GM12878 (cell line): Measurements from ENCODE around the gene PERM1. TPM values are rescaled to one million over a fixed set of nuclear protein-coding genes. Genes with fewer than 3 reads are reported as not detected.

ENCODE experiments used
- ATAC-seq: fragments of 200-7000 bp; cut with Tn5 transposase; 3 replicates; pipeline ENCODE4 v1.9.1; 2020; ENCODE audit warnings: mild to moderate bottlenecking, moderate library complexity
- BruUV-seq: library from RNA; stranded (reverse); fragments of 400-500 nt; replicated peaks from 2 replicates; lab custom pipeline; 2021; lab: Mats Ljungman, UMichigan
- CTCF ChIA-PET: fragments of 300-600 bp; sonication (Branson Sonifier 250); formaldehyde crosslinking; extraction: SDS; loops from one replicate; lab custom pipeline; 2021; ENCODE audit warnings: inconsistent platforms; lab: Yijun Ruan, JAX
- POLR2A ChIA-PET: fragments of 350-600 bp; formaldehyde crosslinking; extraction: SDS; loops from one replicate; lab custom pipeline; 2021; ENCODE audit warnings: inconsistent platforms; lab: Charles Lee
- RAD21 ChIA-PET: fragments of 300-600 bp; sonication (Branson Sonifier 250); formaldehyde crosslinking; loops from one replicate; lab custom pipeline; 2023; ENCODE audit warnings: antibody characterized with exemption; ENCODE audit not compliant: unreplicated experiment; lab: Charles Lee
- SMC1A ChIA-PET: fragments of 300-600 bp; sonication (Branson Sonifier 250); formaldehyde crosslinking; loops from one replicate; lab custom pipeline; 2023; ENCODE audit not compliant: unreplicated experiment, uncharacterized antibody; lab: Charles Lee
- DNase-seq: peaks from one replicate; pipeline ENCODE4 v3.0.0-alpha.2; 2011; ENCODE audit warnings: low read depth, low spot score
- FAIRE-seq: peaks from 3 replicates; lab custom pipeline; 2011; peaks lifted over from hg19 to GRCh38; lab: Jason Lieb, UNC
- H2AFZ ChIP-seq: 2 replicates; pipeline ENCODE4 v1.6.0; 2011; ENCODE audit warnings: low read depth, low read length, control low read depth; ENCODE audit not compliant: control insufficient read depth
- H3K27ac ChIP-seq: 2 replicates; pipeline ENCODE4 v1.5.1; 2011; ENCODE audit warnings: control low read depth; ENCODE audit not compliant: control insufficient read depth, insufficient read depth
- H3K27me3 ChIP-seq, 2 experiments: replicated peaks in 1 of 2; 2 replicates each; pipeline versions ENCODE4 v1.6.0 to v1.6.1; 2011; ENCODE audit warnings: low read length in 1 of 2; ENCODE audit not compliant: control insufficient read depth in 2 of 2, insufficient read depth in 2 of 2
- H3K36me3 ChIP-seq, 2 experiments: 2 replicates each; pipeline ENCODE4 v1.5.1; 2011; ENCODE audit warnings: low read length in 1 of 2; ENCODE audit not compliant: control insufficient read depth in 2 of 2, insufficient read depth in 2 of 2
- H3K4me1 ChIP-seq: 2 replicates; pipeline ENCODE4 v1.6.1; 2011; ENCODE audit warnings: mild to moderate bottlenecking, low read length, moderate library complexity, mixed read lengths; ENCODE audit not compliant: control insufficient read depth, insufficient read depth
- H3K4me2 ChIP-seq: 2 replicates; pipeline ENCODE4 v1.6.0; 2011; ENCODE audit warnings: control low read depth; ENCODE audit not compliant: control insufficient read depth, insufficient read depth
- H3K4me3 ChIP-seq: fragments of 200-600 bp; sonication (generic); 2 replicates; pipeline ENCODE4 v1.5.1; 2016
- H3K79me2 ChIP-seq: 2 replicates; pipeline ENCODE4 v1.6.0; 2011; ENCODE audit warnings: low read length; ENCODE audit not compliant: control insufficient read depth, insufficient read depth
- H3K9ac ChIP-seq: 2 replicates; pipeline ENCODE4 v1.8.0; 2011; ENCODE audit warnings: low read length, control low read depth, mixed read lengths; ENCODE audit not compliant: control insufficient read depth, insufficient read depth
- H3K9me3 ChIP-seq: replicated peaks from 3 replicates; pipeline ENCODE4 v1.5.1; 2011; ENCODE audit warnings: mild to moderate bottlenecking, low read length; ENCODE audit not compliant: control insufficient read depth, insufficient read depth
- H4K20me1 ChIP-seq: 2 replicates; pipeline ENCODE4 v1.6.0; 2011; ENCODE audit not compliant: control insufficient read depth, insufficient read depth
- ASH2L ChIP-seq: fragments of 300-600, 200-600 bp; sonication (generic); IDR thresholded peaks from 2 replicates; pipeline ENCODE4 v1.6.1; 2017; ENCODE audit warnings: low read depth, mild to moderate bottlenecking, borderline replicate concordance
- BCL11A ChIP-seq: IDR thresholded peaks from 2 replicates; pipeline ENCODE4 v1.6.1; 2011; ENCODE audit warnings: low read depth, low read length
- BHLHE40 ChIP-seq, 2 experiments: fragments of 450-650 bp in 1 of 2; IDR thresholded peaks; 2 replicates each; pipeline ENCODE4 v1.6.1; 2011 to 2017; ENCODE audit warnings: low read depth in 2 of 2, borderline replicate concordance in 1 of 2, improper control_type of control experiment in 1 of 2, low read length in 1 of 2, mild to moderate bottlenecking in 1 of 2
- CTCF ChIP-seq, 3 experiments: IDR thresholded peaks in 2 of 3; conservative IDR thresholded peaks in 1 of 3; 2 replicates each; pipeline ENCODE4 v1.5.1; 2011; ENCODE audit warnings: low read depth in 3 of 3, low read length in 3 of 3, mild to moderate bottlenecking in 3 of 3, control low read depth in 2 of 3, moderate library complexity in 2 of 3, inconsistent platforms in 1 of 3, mixed read lengths in 1 of 3; ENCODE audit not compliant: control insufficient read depth in 2 of 3, insufficient read depth in 1 of 3; ENCODE audit errors: extremely low read depth in 1 of 3
- IKZF1 ChIP-seq: fragments of 450-650 bp; conservative IDR thresholded peaks from 2 replicates; pipeline ENCODE4 v1.6.1; 2017; ENCODE audit warnings: antibody characterized with exemption, mild to moderate bottlenecking
- MEF2B ChIP-seq: fragments of 450-650 bp; IDR thresholded peaks from 2 replicates; pipeline ENCODE4 v1.6.1; 2018; ENCODE audit warnings: mild to moderate bottlenecking, moderate library complexity; ENCODE audit not compliant: partially characterized antibody, poor library complexity, severe bottlenecking
- MYB ChIP-seq: fragments of 150-350 bp; IDR thresholded peaks from 2 replicates; pipeline ENCODE4 v1.6.1; 2014; ENCODE audit warnings: mild to moderate bottlenecking, low read depth, low read length, borderline replicate concordance
- RAD21 ChIP-seq: IDR thresholded peaks from 2 replicates; pipeline ENCODE4 v1.6.1; 2011; ENCODE audit warnings: mild to moderate bottlenecking, low read depth, low read length, moderate library complexity; ENCODE audit not compliant: insufficient read depth
- REST ChIP-seq: IDR thresholded peaks from 2 replicates; pipeline ENCODE4 v1.6.1; 2012; ENCODE audit warnings: mild to moderate bottlenecking, low read depth, low read length
- RUNX3 ChIP-seq: IDR thresholded peaks from 2 replicates; pipeline ENCODE4 v1.6.1; 2012; ENCODE audit warnings: low read length, inconsistent platforms
- SMC3 ChIP-seq: IDR thresholded peaks from 2 replicates; pipeline ENCODE4 v1.6.1; 2011; ENCODE audit warnings: low read length, improper control_type of control experiment, borderline replicate concordance
- TARDBP ChIP-seq: IDR thresholded peaks from 2 replicates; pipeline ENCODE4 v1.6.1; 2016; ENCODE audit warnings: borderline replicate concordance
- TCF12 ChIP-seq: IDR thresholded peaks from 2 replicates; pipeline ENCODE4 v1.6.1; 2011; ENCODE audit warnings: low read depth, mild to moderate bottlenecking, low read length
- YY1 ChIP-seq: IDR thresholded peaks from 2 replicates; pipeline ENCODE4 v1.6.1; 2011; ENCODE audit warnings: low read depth, mild to moderate bottlenecking, low read length
- ZBED1 ChIP-seq: IDR thresholded peaks from 2 replicates; pipeline ENCODE4 v1.6.1; 2016; ENCODE audit warnings: borderline replicate concordance
- WGBS: methylation state at CpG from one replicate; pipeline ENCODE4 v1.1.6; 2016; ENCODE audit warnings: low lambda C conversion rate; ENCODE audit not compliant: insufficient replicate concordance, insufficient coverage; ENCODE audit errors: missing lambda C conversion rate; 5-methylcytosine and 5-hydroxymethylcytosine counted together
- in situ Hi-C: fragments of 300-500 bp; cut with MboI; formaldehyde crosslinking; loops from 9 replicates; pipeline ENCODE4 v1.14.3; 2018; ENCODE audit warnings: mixed read lengths
- intact Hi-C: fragments of 100-400 bp; cut with micrococcal nuclease; formaldehyde crosslinking; loops from one replicate; pipeline ENCODE4 v1.14.2; 2022; ENCODE audit not compliant: unreplicated experiment
- polyA plus RNA-seq, 11 experiments: library from polyadenylated mRNA; depleted of rRNA in 4 of 11; unstranded in 6 of 11; stranded (reverse) in 5 of 11; fragments of >200 nt; fragmentation: Nextera tagmentation in 4 of 11; fragmentation: Illumina TruSeq in 1 of 11; extraction: Ambion mirVana in 4 of 11; extraction: Trizol in 1 of 11; gene quantifications; 1 replicate in 1 of 11; 2 replicates in 10 of 11; pipeline versions ENCODE4 v1.2.1 to v1.2.3, GENCODE V29; 2011 to 2016; ENCODE audit warnings: inconsistent platforms in 2 of 11, missing spikeins in 2 of 11, low read depth in 1 of 11
- total RNA-seq, 4 experiments: library from RNA; depleted of rRNA in 3 of 4; stranded (reverse); fragments of >200 nt in 3 of 4; fragmentation: Illumina TruSeq in 1 of 4; extraction: Trizol in 1 of 4; gene quantifications; 2 replicates each; pipeline versions ENCODE4 v1.2.1 to v1.2.3, GENCODE V29; 2013 to 2021

The PERM1 gene
- total and polyA plus RNA-seq, 10 of the 15 experiments (the other 5 are each of a cell fraction or from before 2014, with no cell fraction given) = not detected

DNA sequence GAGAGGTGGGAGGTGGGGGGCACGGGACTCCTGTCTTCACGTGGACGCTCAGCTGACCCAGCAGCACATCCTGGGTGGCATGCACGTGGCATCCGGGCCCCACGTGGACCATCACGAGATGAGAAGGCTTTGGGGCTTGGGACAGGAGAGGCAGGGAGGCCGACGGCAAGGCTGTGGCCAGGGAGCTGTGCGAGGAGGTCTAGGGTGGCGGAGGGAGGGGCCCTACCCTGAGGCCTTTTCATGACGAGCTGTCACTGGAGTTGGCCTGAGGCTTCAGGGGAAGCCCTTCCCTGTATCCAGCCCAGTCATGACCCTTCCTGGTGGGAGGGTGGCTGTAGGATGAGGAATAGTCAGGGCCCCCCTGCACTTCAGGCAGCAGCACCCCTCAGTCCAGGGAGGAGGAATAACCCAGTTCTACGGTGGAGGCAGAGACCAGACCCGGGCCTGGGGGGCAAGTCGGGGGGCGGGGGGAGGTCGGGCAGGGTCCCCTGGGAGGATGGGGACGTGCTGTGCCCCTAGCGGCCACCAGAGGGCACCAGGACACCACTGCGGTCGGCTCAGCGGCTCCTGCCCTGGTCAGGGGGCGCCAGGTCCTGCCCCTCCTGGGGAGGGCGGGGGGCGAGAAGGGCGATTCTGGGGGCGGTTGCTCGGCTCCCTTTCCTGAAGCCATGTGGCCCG is 2.0 kb upstream of the PERM1 start:
- 4% methylated on average over 20 of the region's 29 CpGs for WGBS
- intact Hi-C loops (loop anchor here (1.0 to 2.0 kb wide), 2 partner anchors 79 to 309 kb away; no protein-coding TSS in a partner anchor), in situ Hi-C loops (loop anchor here (5.0 kb wide), 1 partner anchor 78 kb away; no protein-coding TSS in a partner anchor)
- ChIA-PET RAD21 (interaction anchor here (0.7 to 2.4 kb wide), 19 partner anchors 9 to 308 kb away, joined by 3 to 19 read pairs (median 3); partner anchors contain the start of genes AGRN, C1orf159 and ISG15), SMC1A (interaction anchor here (0.6 to 2.7 kb wide), 11 partner anchors 14 to 307 kb away, joined by 3 to 13 read pairs (median 4); partner anchors contain the start of gene ISG15), POLR2A (interaction anchor here (0.7 to 1.0 kb wide), 2 partner anchors 29 to 322 kb away, joined by 3 to 7 read pairs; partner anchors contain the start of gene ISG15), CTCF (interaction anchor here (0.7 to 8.0 kb wide), 20 partner anchors 9 to 388 kb away, joined by 3 to 71 read pairs (median 6); partner anchors contain the start of genes ISG15 and NOC2L)
- Histone ChIP-seq H3K4me2 (no peak overlapping the region), H3K79me2 (no peaks in the 10 kb centered on the region), H3K4me3 (no peak overlapping the region), H2AFZ (no peak overlapping the region), H4K20me1 (no peaks in the 10 kb centered on the region), H3K9me3 (no peaks in the 10 kb centered on the region), H3K4me1 (no peaks in the 10 kb centered on the region), H3K27me3 (no peaks in the 10 kb centered on the region), H3K9ac (no peak overlapping the region), H3K36me3 (no peaks in the 10 kb centered on the region), H3K27ac (no peak overlapping the region)
- no peak for FAIRE-seq
- no TSS peak for BruUV-seq
- peak; percentile 88 for ATAC-seq
- no peak for DNase-seq
- TF ChIP-seq RAD21 (peak; percentile 79), ZBED1 (no peak), IKZF1 (0 out of 2 replicates have a peak, but pooled peaks have one; percentile 15), BHLHE40 (IDR thresholded peaks at IDR 0.05; ENCODE audit: borderline replicate concordance in 1 of 2, low read depth in 2 of 2, low read length in 1 of 2) (peak in 1 of 2 experiments; percentile 19; a peak in 1 of 4 replicates), TCF12 (0 out of 2 replicates have a peak, but pooled peaks have one; percentile 13), SMC3 (peak; percentile 57), MYB (no peak), ASH2L (no peak), REST (no peak), CTCF (IDR thresholded peaks at IDR 0.05 in 2 of 3, conservative IDR thresholded peaks at IDR 0.05 in 1 of 3; ENCODE audit: control insufficient read depth in 2 of 3, extremely low read depth in 1 of 3, insufficient read depth in 1 of 3, low read depth in 3 of 3, low read length in 3 of 3) (peak; percentile 56 to 97 (median 78)), YY1 (0 out of 2 replicates have a peak, but pooled peaks have one; percentile 39), TARDBP (no peak), MEF2B (peak; percentile 90), BCL11A (no peak), RUNX3 (peak; percentile 61)
